Measurements from ENCODE around the gene HSD17B4.
"Not testable (repeated sequence)": the region's sequence is repeated elsewhere in the genome, so short reads cannot be mapped to it uniquely, and the experiment has no call there.

Gene HSD17B4

GRCh38 chr5:119435436-119436132 lies 16.7 kb upstream of the HSD17B4 start:
- peak; percentile 22 for DNase-seq

DNA sequence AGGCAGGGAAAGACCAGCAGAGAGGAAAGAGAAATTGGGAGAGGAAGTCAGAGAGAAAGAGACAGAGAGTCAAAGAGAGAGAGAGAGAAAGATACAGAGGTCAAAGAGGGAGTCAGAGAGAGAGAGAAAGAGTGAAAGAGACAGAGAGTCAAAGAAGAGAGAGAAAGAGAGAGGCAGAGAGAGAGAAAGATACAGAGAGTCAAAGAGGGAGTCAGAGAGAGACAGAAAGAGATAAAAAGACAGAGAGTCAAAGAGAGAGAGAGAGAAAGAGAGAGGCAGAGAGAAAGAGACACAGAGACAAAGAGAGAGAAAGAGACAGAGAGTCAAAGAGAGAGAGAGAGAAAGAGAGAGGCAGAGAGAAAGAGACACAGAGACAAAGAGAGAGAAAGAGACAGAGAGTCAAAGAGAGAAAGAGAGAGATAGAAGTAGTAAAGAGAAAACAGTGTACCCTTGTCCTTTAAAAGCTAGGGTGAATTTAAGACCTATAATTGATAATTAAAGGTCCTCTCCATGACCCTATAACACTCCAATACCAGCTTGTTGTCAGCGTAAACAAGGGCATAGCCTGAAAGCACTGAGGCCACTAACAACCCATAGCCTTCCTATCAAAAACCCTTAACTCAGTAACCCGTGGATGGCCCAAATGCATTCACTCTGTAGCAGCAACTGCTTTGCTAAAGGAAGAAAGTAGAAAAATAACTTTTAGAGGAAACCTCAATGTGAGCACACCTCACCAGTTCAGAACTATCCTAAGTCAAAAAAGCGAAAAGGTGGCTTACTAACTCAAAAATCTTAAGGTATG lies 14.3 kb upstream of the HSD17B4 start:
- not testable (repeated sequence) for DNase-seq

GRCh38 chr5:119438587-119438917 lies 13.7 kb upstream of the HSD17B4 start:
- not testable (repeated sequence) for DNase-seq

- DNase-seq = no peak
Measured at GRCh38 chr5:119439140-119439631, 13.1 kb upstream of the HSD17B4 start.

DNA sequence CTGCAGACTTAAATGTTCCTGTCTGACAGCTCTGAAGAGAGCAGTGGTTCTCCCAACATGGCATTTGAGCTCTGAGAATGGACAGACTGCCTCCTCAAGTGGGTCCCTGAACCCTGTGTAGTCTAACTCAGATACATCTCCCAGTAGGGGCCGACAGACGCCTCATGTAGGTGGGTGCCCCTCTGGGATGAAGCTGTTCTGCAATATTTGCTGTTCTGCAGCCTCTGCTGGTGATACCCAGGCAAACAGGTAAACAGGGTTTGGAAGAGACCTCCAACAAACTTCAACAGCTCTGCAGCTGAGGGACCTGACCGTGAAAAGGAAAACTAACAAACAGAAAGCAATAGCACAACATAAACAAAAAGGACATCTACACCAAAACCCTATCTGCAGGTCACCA lies 12.7 kb upstream of the HSD17B4 start:
- not testable (repeated sequence) for DNase-seq

DNA sequence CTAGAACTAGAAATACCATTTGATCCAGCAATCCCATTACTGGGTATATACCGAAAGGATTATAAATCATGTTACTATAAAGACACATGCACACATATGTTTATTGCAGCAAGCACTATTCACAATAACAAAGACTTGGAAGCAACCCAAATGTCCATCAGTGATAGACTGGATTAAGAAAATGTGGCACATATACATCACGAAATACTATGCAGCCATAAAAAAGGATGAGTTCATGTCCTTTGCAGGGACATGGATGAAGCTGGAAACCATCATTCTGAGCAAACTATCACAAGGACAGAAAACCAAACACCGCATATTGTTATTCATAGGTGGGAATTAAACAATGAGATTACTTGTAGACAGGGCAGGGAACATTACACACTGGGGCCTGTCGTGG lies 7.7 kb upstream of the HSD17B4 start:
- DNase-seq = not testable (repeated sequence)

DNA sequence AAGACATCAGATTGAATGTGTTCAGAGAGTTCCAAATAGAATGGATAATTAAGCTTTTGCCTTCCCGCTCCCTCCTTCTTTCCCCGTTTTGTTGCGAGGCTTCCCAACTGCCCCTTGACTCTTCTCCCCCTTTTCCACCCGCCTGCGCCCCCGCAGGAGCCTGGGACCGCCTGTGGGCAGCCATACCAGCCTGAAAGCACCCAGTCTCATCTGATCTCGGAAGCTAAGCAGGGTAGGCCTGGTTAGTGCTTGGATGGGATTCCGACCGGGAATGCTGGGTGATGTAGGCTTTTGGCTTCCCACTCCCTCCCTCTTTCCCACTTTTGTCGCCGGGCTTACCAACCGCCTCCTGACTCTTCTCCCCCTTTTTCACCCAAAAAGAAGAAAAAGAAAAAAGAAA lies 6.8 kb upstream of the HSD17B4 start:
- no peak for DNase-seq

- no peak for DNase-seq
Measured at GRCh38 chr5:119449882-119450281, 2.4 kb upstream of the HSD17B4 start.

DNA sequence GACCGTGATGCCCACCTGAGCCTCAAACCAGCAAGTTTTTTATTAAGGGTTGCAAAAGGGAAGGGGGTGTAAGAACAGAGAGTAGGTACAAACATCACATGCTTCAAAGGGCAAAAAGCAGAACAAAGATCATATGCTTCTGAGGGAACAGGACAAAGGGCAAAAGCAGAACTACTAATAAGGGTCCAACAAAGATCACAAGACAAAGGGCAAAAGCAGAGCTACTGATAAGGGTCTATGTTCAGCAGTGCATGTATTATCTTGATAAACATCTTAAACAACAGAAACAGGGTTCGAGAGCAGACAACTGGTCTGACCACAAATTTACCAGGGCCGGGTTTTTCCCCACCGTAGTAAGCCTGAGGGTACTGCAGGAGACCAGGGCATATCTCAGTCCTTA lies 1.7 kb upstream of the HSD17B4 start:
- not testable (repeated sequence) for DNase-seq

GRCh38 chr5:119451561-119451960 lies 736 bp upstream of the HSD17B4 start:
- no peak for DNase-seq

- DNase-seq = no peak
Measured at GRCh38 chr5:119452060-119452372, 281 bp upstream of the HSD17B4 start.

DNA sequence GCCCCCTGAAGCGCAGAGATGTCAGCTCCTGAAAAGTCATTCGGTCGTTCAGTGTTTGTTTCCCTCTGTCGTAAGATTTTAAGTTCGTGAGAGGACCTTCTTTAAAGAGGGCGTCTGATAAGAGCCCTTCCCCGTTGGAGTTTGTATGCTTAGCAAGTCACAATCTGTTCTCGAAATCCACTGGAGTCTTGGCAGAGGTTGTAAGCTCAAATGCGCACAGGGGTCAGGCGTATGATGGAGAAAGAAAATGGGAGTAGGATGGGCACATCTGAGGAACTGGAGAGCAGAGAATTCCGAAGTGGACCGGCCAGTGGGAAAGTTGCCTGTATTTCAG lies 710 bp downstream of the HSD17B4 start:
- DNase-seq = no peak

DNA sequence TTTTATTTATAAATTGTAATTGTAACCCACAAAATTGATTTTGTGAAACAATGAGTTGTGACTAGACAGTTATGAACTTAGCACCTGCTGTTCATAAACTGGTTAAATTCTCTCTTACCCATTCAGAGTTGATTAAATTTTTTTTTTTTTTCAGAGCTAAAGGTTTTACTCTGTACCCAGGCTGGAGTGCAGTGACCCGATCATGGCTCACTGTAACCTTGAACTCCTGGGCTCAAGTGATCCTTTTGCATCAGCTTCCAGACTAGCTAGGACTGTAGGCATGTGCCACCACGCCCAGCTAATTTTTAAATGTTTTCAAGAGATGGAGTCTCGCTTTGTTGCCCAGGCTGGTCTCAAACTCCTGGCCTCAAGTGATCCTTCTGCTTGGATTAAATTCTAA lies 1.9 kb downstream of the HSD17B4 start:
- DNase-seq = no peak

GRCh38 chr5:119458911-119459632 lies 6.8 kb downstream of the HSD17B4 start:
- DNase-seq = no peak

GRCh38 chr5:119465640-119466039 lies 13.3 kb downstream of the HSD17B4 start:
- DNase-seq = no peak

GRCh38 chr5:119468286-119468685 lies 16.0 kb downstream of the HSD17B4 start:
- DNase-seq = no peak

DNA sequence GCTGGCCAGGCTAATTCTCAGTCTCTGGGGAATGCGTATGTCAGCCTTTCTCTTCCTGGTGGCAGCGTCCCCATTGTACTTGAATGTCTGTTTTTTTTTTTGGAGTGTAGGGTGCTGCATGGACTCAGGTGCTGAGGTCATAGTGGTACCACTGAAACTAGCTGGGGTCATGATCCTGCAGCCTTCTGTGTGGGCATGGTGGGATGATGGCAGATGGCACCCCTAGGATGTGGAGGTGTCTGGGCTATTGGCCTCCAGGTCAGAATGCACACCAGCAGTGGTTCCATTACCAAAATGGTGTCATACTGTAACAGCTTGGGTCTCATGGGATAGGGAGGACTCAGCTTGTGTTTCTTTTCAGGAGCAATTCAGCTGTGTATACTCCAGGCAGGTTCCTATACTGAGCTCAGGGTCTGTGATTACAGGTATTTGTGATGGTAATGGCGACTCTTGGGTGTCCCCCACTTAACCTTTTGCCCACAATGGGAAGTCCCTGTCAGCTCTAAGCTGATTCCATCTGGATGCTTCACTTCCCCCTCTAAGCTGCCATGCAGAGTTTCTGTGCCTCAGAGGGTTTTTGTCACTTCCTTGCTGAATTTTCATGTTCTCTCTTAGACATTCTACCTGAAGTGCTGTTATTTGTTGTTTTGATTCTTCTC lies 17.9 kb downstream of the HSD17B4 start:
- no peak for DNase-seq

GRCh38 chr5:119470851-119471451 lies 18.7 kb downstream of the HSD17B4 start:
- no peak for DNase-seq

GRCh38 chr5:119473241-119473640 lies 20.9 kb downstream of the HSD17B4 start:
- DNase-seq = no peak

DNA sequence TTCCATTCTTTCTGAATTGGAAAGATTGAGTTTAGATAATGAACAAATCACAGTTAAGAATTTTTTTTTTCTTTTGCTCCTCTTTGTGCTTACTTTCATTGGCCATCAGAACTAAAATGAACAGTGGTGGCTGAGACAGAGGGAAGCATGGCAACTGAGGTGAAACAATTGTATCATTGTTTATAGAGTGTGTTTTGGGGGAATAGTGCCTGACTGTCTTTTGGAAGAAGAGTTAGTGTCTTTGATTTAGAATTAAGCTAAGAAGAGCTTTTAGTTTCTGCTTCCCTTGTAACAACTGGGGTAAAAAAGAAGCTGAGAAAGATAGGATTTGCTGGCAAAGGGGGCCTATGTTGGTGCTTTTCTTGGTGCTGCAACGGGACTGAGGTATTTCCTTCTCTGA lies 24.0 kb downstream of the HSD17B4 start:
- no peak for DNase-seq

GRCh38 chr5:119478781-119479180 lies 26.5 kb downstream of the HSD17B4 start:
- no peak for DNase-seq

GRCh38 chr5:119480629-119481028 lies 28.3 kb downstream of the HSD17B4 start:
- not testable (repeated sequence) for DNase-seq

DNA sequence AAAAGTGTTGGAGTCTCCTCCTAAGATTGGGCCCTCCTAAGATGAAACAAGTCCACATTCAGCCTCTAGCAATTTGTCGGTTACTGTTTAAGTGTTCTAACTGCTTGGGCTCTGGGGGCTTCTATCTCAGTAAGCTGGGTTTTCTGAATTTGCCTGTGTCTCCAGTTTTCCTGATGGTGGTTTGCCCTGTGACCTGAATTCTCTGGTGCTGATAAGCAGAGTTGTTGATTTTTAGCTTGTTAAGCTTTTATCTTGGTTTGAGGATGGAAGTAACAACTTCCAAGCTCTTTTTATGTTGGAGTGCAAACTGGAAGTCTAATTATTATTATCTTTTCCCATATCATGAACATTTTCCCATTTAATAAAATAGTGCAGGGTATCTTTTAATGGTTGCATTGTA lies 30.9 kb downstream of the HSD17B4 start:
- no peak for DNase-seq

All from NK-92 treated with Interleukin-12 subunit alpha and Interleukin-12 subunit beta, amount 100 ng/mL, for 24 hours (cell line).